Astrocyte of the cerebellum (primary cell): Measurements from ENCODE around the gene OR14I1.
"Not testable (repeated sequence)": the region's sequence is repeated elsewhere in the genome, so short reads cannot be mapped to it uniquely, and the experiment has no call there.

Source experiments
- DNase-seq: peaks from one replicate; pipeline ENCODE4 v3.0.0-alpha.2; 2011; ENCODE audit warnings: low read depth
- H3K4me3 ChIP-seq: 2 replicates; pipeline ENCODE4 v1.5.1; 2011; ENCODE audit warnings: mild to moderate bottlenecking, low read depth, low read length, moderate library complexity
- CTCF ChIP-seq: IDR thresholded peaks from 2 replicates; pipeline ENCODE4 v1.5.1; 2012; ENCODE audit warnings: low read length, low read depth, moderate library complexity, mild to moderate bottlenecking; ENCODE audit errors: missing control alignments
- in situ Hi-C: cut with HindIII; loops from 2 replicates; pipeline ENCODE4 v1.10.0; 2017; ENCODE audit warnings: low sequenced_read_pairs

OR14I1 gene

GRCh38 chr1:248695451-248696132 lies 7.0 kb downstream of the OR14I1 start:
- no peak for TF ChIP-seq CTCF
- in situ Hi-C loops = no loop called here
- no peak overlapping the region for H3K4me3 ChIP-seq
- DNase-seq = no peak

- in situ Hi-C loops = no loop called here
- no peak for DNase-seq
- no peak overlapping the region for H3K4me3 ChIP-seq
- no peak for TF ChIP-seq CTCF
Measured at GRCh38 chr1:248691567-248692155, 10.9 kb downstream of the OR14I1 start.

DNA sequence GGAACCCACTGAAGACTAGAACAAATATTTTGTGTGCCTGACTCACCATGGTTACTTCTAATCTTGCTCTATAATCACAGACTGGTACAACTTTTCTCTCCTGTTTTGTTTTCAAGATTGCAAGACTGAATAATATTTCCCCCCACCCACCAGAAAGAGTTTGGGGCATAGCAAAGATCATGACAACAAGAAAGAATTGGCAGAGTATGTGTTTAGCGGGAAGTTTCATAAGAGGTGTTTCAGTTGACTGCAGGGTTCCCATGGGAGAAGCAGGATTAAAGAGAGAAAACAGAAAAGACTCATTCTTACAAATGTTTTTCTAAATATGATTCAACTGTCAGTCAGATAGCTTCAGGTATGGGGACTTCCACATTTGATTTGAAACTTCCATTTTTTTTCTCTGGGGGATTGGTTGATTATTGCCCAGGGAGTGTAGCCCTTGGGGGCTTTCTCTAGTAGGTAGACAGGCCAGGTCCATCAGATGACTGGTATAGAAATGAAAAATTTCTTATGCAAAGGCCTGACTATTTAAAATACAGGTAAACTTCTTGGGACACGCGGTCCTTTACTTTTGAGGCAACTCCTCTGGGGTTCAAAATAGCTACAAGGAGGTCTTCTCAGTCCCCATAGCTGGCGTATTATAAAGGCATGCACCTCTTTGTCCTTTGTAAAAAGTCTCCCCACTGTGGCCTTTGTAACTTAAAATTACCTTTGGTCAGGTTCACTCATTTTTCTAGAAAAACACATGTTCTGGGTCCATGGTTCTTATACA lies 13.9 kb downstream of the OR14I1 start:
- no peak for DNase-seq
- no peak for TF ChIP-seq CTCF
- H3K4me3 ChIP-seq = no peak overlapping the region
- in situ Hi-C loops = no loop called here

- no peak for DNase-seq
Measured at GRCh38 chr1:248686815-248687214, 15.8 kb downstream of the OR14I1 start.

GRCh38 chr1:248681651-248682050 lies 20.9 kb downstream of the OR14I1 start:
- in situ Hi-C loops = no loop called here
- no peak for DNase-seq
- TF ChIP-seq CTCF = no peak
- H3K4me3 ChIP-seq = no peak overlapping the region

More at GRCh38 chr1:248686815-248687214, 15.8 kb downstream of the OR14I1 start:
- no peak for TF ChIP-seq CTCF
- in situ Hi-C loops = no loop called here
- no peak overlapping the region for H3K4me3 ChIP-seq

DNA sequence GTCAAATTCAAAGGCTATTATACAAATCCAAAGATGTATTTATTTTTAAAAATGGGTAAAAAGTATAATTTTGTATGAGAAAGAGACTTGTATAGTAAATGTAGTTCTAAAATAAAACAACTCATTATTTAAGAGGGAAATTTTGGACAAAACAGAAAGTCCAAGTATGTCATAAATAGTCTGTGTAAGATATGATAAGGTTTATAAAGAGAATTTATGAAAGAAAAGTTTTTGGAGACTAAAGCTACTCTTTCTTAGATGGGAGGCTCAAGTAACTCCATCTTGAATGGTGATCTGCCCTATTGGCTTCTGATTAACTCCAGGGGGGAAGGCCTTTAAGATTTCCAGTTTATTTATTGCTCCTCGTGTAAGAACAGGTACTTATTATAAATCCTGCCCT lies 32.6 kb downstream of the OR14I1 start:
- no peak for DNase-seq
- TF ChIP-seq CTCF = no peak
- no peak overlapping the region for H3K4me3 ChIP-seq
- in situ Hi-C loops = no loop called here

GRCh38 chr1:248663453-248664328 lies 38.9 kb downstream of the OR14I1 start:
- in situ Hi-C loops, H3K4me3 ChIP-seq, DNase-seq: not testable (repeated sequence)

DNA sequence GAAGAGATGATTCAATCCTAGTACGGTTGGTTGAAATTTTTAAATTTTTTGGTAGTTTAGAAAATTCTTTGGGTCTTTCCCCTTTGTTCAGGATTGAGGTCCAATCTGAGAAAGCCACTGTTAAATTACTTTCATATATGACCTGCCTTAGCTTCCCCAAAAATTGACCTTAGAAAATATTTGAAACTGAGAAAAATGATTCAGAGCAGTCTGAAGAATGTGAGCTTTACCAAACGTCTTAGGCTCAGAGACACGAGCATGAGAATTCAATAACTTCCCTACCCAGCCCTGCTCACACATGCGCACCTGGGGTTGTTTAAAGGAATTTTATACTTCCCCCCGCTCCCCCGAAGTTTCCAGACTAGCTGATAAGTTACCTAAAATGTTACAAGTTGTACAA lies 45.8 kb downstream of the OR14I1 start:
- H3K4me3 ChIP-seq, DNase-seq, in situ Hi-C loops: not testable (repeated sequence)

DNA sequence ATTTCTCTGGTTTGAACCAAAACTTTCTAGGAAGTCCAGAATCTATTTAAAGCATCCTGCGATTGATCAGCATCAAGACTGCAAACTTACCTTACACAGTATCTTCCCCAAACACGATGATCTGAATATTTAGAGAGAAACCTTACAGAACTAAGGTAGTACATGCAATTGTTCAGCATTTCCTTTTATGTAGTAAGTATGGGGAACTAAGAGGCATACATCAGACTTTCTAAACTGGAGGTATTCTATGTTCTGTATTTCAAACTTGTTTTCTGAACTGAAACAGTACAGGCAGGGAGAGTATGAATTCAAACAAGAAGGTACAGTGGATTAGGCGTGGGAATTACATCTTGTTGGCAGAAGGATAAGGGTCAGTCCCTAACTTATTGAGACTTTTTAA lies 47.2 kb downstream of the OR14I1 start, which contains the start of gene OR2T27:
Gene OR2T27, minus strand, starts transcription at position 175 of the 400 bp plus-strand sequence. CDS start 4,644 bp downstream, outside the sequence.
- H3K4me3 ChIP-seq, DNase-seq, in situ Hi-C loops: not testable (repeated sequence)
